Fibroblast of skin of right biceps (primary cell): Measurements from ENCODE around the gene GRIK4.

ENCODE experiments used
- DNase-seq: peaks from one replicate; pipeline ENCODE4 v3.0.0-alpha.2; 2013

The GRIK4 gene

DNA sequence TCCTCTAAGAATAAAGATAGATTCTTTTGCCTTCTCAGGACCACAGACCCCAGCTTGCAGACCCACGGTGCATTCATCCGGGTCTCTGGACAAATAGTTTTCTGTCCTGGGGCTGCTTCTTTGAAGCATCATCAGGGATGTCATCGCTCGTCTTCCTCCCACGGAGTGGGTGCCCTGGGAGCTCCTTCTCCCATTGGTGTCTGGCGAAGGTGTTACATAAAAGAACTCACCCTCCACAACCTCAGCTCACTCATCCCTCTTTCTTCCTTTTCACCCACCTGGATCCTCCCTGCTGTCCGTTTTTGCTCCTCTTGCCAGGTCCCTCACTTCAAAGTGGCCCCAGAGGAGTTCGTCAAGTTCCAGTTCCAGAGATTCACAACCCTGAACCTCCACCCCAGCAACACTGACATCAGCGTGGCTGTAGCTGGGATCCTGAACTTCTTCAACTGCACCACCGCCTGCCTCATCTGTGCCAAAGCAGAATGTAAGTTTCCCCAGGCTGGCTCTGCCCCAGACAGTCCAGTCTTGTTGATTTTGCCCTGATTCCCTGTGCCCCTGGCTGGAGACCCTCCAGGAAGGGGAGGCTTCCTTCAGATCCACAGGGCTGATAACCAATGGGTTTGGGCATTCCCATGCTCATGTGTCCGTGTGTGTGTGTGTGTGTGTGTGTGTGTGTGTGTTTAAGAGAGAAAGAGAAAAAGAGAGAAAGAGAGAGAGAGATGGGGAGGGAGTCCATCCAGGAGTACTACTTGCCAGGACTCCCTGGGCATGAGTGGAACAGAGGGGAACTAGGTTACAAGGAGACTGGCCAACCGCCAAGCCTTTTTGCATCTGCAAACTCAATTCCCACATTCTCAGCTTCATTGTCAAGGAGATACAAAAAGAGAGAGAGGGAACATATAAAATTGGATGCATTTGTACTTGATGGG lies 308.2 kb downstream of the GRIK4 start:
- DNase-seq, result no peak

DNA sequence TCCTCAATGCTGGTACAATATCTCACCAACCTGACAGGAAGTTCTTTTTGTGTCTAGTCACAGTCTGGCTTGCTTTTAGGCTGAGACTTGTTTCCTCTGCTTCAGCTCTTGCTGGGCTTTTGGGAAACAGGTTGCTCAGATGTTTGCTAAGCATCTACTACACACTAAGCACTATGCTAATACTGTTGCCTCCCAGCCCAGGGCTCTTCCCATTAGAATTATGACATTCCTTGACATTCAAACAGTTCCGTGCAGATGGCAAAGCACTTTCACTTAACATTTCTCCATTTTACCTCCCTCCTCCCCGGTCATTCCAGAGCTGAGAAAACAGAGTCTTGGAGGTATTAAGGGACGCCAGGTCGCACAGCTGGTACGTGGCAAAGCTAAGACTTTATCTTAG lies 311.6 kb downstream of the GRIK4 start:
- no peak for DNase-seq

DNA sequence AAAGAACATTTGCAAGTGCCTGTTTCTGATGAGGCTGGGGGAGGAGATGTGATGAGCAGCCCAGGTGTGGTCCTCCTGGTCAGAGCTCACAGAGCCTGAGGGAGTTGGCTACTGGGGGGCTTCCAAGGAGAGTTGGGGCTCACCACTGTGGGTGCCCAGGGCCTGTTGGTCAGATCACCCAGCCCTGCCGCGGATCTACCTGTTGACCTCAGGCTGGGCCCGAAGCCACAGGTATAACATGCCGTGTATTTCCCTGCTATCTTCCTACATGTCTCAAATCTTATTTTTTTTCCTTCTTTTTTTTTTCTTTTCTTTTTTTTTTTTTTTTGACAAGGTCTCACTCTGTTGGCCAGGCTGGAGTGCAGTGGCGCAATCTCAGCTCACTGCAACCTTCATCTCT lies 312.7 kb downstream of the GRIK4 start:
- no peak for DNase-seq

DNA sequence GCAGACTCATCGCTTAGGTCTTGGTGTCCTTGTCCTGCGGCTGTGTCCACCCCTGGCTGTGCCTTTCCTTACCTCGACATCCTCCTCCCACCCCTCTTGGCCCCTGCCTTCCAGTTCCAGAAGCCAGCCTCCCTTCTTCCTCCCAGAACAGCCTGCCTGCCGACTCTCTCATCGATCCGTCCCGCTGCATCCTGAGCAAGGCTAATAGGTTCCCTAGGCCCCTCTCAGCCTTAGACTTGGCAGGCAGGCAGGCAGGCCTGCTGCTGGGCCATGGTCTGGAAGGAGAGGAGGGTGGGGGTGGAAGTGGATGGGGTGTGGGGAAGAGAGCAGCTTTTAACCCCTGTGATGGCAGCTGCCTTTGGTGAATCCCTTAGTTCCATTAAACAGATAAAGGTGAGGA lies 315.6 kb downstream of the GRIK4 start:
- no peak for DNase-seq

DNA sequence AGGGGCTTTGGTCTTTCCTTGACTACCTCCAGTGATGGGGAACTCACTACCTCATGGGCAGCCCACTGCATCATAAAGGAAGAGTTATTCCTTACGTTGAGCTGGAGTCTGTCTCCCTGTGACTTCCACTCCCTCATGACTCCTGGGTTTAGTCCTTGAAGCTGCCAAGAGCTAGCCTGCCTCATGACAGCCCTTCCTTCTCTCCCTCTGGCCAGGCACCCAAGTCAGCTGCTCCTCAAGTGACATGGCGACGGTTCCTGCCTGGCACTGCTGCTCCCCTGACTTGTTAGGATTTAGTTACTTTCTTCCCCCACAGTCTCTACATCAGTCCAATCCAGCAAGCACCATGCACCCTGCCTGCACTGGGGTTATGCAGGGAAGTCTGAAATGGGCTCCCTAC lies 316.3 kb downstream of the GRIK4 start:
- no peak for DNase-seq

DNA sequence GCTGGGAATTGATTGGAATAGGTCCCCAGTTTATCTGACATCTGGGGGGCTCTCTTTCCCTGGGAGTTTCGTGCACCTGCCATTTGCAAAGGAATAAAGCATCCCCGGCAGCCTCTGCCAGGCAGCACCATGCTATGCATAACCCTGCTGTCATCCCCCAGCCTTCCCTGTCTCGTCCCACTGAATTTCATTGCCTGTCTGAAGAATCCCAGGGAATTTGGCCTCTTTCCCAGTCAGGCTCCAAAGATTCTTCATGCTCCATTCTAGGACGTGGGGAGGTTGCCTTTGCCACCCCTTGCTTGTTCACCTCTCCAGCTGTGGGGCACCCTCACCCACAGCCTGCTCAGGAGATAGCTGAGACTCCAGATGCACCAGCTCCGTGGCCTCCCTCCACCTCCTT lies 317.3 kb downstream of the GRIK4 start:
- DNase-seq, result no peak

DNA sequence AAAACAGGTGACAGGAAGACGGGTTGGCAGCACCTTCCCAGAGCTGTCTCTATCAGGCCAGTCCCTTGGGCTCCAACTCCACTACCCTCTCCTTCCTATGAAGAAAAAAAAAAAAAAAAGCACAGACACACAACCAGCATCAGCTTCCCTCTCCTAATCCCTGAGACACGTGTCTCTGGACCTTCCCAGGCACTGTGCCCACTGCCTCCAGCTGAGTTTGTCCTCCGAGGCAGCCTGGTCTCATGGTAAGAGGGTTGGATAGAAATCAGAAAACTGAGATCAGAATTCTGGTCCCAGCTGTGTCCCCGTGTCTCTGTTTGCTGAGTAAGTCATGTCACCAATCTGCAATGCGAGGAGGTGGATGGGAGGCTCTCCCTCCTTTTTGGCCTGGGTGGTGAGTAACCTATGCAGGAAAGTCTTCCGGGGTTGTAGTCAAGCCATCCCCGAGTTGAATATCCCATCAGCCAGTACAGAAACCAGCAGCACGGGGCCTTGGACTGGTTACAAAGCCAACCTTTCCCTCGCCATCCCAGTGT lies 318.6 kb downstream of the GRIK4 start:
- no peak for DNase-seq

DNA sequence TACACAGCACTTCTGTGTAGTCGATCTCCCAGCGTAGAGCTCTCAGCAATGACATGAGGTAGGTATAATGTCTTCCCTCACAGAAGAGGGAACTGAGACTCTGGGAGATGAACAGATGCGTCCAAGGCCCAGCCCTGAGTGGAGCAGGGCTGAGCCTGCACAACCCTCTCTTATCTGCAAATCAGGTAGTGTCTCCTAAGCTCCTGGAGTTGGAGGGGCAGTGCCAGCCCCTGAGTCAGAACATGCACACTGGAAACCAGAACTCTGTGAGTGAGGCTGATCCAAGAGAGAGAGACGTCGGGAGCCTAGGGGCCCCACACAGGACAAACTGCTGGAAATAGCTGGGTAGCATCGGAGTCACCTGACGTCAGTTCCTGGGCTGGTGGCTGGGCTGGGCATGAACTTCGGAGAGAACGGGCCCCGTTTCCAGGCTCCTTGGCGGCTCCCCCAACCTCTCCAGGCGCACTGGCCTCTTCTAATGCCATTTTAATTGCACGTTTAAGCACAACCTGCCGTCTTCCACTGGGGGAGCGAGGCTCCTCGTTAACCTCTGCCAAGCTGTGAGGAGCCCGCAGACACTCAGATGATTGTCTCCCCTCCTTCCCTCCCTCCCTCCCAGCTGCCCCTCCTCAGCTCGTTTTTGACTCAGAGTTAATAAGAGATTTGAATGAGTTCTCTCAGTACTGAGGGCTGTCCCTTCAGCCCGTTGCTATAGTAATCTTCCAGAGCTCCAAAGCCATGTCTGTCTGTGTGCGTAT lies 321.1 kb downstream of the GRIK4 start:
- DNase-seq, result no peak

DNA sequence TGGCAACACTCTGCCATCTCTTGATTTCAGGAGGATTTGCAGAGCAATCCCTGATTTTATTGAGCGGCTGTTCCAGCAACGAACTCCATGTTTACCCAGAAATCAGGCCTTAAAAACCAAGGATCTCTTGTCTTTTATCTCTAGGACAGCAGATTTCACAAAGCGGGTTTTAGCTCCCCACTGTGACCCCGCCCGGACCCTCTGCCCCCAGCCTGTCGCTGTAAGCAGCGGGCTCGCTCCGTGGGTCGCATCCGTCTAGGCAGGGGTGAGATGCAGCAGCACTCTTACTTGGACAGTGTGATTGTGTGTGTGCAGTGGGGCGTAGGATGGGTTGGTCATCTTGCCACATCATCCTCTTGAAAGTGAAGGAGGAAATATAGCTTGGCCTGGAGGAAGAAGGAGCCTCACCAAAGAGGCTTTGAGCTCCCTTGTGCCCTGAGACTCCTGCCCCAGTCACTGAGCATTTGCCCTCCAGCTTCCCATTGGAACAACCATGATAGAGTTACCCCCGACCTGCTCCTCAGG lies 323.2 kb downstream of the GRIK4 start:
- DNase-seq, result no peak

DNA sequence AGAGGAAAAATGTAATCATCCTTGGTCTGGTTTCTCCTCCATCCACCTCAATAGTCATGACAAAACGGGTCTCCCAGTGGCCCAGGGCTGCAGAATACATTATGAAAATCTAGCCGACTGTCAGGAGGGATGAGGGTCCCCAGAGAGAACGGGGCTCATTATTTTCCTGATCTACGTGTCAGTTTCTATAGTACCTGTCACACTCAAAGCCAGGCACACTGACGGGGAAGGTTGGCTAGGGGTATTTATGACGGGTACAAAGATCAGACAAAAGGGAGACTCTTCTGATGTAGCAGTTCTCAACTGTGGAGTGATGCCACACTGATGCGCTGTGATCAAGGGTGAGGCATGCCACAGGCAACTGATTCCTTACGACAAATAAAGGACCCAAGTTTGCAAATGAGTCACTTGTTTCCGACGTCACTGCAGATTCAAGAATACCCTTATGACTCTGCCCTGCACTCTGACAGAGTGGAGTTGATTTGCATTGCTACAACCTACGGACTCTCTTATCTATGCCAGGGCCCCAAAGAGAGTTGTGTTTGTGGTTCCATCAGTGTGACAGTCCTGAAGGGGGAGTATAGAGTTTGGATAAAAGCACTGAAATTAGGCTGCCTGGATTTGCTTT lies 324.2 kb downstream of the GRIK4 start:
- peak; percentile 12 for DNase-seq

DNA sequence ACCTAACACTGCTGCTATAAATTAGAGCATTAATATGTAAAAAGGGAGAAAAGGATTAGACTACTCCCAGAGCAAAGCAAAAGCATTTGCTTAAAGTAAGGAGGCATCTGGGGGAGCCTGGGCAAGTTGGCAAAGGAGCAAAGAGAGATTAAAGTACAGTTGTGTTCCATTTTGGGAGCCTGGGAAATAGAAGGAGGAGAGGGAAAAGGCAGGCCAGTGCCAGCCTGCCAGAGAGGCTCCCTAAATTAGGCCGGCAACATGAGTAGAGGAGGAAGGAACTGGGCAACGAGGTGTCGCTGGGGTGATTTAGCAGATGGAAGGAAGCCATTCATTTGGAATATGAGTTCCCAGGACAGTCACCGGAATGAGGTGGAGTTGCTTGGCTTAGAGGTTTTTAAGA lies 326.1 kb downstream of the GRIK4 start:
- DNase-seq, result no peak

DNA sequence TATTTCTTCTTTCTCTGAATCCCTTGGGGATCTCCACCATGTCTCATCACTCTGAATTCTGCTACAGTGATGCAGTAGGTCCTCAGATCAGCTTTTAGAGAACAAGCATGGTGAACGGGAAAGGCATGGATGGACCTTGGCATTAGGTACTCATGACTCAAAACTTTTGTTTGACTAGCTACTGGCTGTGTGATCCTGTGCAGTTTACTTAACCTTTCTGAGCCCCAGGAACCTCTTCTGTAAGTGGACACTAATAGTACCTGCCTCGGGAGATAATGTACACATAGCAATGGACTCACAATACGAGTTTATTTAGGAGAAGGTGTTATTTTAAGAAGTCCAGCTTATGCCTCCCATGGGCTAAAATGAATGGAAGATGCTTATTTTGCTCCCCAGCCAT lies 327.7 kb downstream of the GRIK4 start:
- no peak for DNase-seq

DNA sequence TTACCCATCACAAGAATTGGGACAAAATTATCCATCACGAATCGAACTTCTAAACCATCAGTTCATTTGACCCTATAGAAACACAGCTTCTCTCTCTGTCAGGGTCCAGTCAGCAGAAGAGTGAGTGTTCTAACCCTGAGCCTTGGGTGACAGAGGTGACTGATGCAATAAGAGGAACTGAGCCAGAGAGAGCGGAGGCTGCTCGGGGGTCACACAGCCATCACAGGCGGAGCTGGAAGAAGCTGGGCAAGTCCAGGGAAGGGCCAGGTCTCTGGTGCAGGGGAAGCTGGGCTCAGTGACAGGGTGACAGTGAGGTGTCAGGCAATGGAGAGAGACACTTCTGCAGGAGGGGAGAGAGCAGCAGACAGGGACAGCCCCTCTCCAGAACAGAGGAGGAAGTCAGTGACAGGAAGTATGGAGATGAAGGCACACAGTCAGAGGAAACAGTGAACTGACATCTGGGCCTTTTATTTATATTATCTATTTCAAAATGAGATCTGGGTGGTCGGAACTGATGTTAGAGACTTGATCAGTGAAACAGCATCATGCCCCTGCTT lies 328.4 kb downstream of the GRIK4 start:
- no peak for DNase-seq

DNA sequence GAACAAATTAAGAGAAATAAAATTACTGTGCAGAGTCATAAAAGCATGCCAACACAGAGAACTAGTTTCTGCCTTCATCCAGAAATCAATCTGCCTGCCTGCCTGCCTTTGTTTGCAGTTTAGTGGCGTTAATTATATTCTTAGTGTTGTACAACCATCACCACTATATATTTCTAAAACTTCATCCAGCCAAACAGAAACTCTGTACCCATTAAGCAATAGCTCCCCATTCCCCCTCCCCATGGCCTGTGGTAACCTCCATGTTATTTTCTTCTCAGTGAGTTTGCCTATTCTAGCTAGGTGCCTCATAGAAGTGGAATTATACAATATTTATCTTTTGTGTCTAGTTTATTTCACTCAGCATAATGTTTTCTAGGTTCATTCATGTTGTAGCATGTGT lies 329.1 kb downstream of the GRIK4 start:
- DNase-seq, result no peak

DNA sequence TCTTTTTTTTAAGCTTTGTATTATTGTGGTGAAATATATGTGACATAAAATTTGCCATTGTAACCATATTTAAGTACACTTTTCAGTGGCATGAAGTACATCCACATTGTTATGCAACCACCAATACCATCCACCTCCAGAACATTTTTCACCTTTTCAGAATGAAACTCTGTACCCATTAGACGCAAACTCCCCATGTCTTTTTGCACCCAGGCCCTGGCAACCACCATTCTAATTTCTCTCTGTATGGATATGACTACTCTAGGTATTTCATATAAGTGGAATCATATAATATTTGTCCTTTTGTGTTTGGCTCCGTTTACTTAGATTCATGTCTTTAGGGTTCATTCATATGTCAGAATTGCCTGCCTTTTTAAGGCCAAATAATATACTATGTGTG lies 329.5 kb downstream of the GRIK4 start:
- no peak for DNase-seq

DNA sequence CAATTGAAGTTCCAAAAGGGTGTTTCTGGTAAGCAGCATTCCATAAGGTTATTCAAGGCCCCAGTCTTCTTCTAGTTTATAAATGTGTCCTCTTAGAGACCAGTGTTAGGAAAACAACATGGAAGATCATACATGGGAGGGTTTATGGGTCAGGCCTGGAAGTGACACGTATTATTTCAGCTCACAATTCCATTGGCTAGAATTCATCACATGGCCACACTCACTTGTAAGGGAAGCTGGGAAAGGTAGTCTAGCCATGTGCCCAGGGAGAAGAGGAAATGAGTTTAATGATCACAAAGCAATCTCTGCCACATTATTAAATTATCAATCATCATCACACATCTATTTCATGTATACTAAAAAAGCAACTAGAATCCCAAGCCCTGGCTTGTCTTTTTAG lies 330.6 kb downstream of the GRIK4 start:
- no peak for DNase-seq

DNA sequence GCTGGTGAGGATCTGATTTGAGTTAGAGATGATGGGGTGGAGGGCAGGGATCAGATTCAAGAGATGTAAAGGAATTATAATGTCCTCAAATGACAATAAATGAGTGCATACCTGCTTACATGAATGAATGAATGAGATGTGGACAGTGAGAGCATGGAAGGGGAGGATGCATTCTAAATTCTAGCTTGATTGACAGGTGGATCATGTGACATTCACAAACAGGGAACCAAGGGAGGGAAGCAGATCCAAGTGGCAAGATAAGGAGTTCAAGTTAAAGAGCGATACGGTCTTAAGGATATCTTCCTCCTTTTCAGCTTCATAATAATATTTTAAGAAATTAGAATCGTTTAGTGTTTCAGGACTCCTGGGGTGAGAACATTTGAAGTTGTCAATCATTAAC lies 341.9 kb downstream of the GRIK4 start:
- DNase-seq, result no peak

DNA sequence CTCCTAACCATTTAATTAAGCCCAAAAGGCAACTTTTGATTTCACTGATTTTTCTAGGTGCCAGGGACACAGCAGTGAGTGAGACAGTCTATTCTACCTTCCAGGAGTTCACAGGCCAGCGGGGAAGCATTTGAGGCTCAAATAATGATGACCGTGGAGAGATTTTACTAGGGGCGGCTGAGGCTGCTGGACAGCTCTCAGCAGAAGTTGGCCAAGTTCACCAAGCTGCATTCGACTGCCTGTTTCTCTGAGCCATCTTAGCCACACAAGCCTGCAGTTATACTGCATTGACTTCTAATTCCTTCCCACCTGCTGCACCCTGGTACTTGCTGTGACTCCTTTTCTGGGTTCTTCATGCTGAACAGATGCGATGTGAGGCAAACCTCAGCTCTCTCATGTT lies 343.4 kb downstream of the GRIK4 start:
- no peak for DNase-seq

DNA sequence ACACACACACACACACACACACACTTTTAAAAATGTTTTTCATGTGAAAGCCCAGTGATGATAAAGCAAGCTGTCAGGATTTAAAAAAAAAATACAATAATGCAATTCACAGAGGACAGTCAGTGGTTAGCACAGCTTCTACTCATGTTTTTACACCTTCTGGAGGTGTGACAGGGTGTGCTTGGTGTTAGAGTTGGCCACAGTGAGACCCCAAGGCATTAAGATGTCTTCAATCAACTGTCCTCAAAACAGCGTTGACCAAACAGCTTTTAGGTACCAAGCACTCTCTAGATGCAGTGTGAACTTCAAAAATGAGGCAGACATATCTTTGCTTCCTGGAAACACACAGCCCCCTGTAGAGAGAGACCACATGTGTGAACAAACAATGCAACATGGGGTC lies 346.0 kb downstream of the GRIK4 start:
- no peak for DNase-seq

DNA sequence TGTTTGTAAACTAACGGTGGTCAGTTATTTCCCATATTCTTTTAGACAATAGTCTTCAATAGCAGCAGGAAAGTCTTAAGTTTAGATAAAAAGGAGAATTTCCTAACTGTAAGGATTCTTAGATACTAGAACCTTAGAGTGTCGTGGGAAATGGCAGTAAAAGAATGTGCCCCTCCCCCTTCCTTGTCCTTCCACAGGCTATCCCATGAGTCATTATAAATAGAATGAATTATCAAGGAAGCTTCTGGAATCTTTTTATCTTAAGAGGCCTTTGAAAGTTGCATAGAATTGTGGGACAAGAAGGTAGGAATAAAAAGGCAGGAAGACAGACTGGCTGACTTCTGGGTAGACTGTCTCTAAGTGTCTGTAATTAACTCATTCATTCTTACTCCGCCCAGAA lies 347.2 kb downstream of the GRIK4 start:
- DNase-seq, result peak; percentile 64

DNA sequence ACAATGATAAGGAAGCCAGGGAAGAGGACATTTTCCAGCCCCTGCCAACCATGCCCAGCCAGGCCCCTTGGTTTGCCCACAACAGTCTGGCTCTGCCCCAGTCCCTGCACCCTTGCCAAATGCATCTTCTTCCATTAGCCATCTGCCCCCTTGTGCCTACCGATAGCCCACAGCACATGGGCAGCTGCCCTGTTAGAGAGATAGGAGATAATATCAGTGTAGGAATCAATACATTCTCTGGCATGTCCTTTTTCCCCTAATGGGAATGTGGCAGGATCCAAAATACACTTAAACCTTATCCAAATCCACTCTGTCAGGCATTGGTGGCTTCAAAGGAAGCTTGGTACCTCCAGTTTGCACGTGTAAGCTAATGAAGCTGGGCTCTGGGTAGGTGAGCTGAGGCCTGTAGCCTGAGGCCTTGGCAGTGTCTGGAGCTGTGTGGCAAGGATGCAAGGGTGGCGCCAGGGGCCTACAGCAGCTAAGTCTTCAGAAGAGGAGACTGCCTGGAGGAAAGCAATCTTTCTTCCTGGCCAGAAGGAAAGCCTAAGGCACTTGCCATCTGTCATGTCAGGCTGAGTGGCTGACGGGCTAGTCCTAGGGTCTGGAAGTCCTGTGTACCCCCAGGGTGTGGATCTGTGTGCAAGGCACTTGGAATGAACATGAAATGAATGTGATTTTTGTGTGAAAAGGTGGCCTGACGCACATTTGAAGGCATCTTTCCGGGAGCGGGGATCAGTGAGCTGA lies 348.2 kb downstream of the GRIK4 start:
- no peak for DNase-seq

DNA sequence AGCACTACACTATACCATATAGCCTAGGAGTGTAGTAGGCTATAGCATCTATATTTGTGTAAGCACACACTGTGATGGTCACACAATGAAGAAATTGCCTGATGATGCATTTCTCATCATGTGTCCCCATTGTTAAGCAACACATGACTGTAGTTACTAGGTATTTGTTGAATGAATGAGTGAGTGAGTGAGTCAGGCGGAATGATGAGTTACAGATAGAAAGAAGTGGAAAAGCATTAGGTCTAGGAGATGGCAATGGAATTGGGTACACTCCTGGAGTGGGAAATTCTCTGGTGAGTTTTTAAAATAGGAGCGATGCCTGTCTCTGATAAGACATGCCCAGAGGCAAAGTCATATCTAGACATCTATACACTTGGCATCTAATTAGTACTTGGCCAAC lies 351.8 kb downstream of the GRIK4 start:
- DNase-seq, result peak; percentile 48
